ENCODE results near the gene NXF3. TPM values are rescaled to one million over a fixed set of nuclear protein-coding genes. Genes with fewer than 3 reads are reported as not detected.

Gene NXF3
- total RNA-seq, 1 experiment from 2014 or later, result not detected

- H3K9me3 ChIP-seq (ENCODE audit: control insufficient read depth, low read depth, low read length), result peaks cover 10% of the 10 kb centered on the region
- H4K5ac ChIP-seq (ENCODE audit: insufficient read length, low read depth, low read length), result no peak overlapping the region
- H4K20me1 ChIP-seq (ENCODE audit: control insufficient read depth, insufficient read depth, insufficient read length), result no peaks in the 10 kb centered on the region
- no peak for TF ChIP-seq CTCF (conservative IDR thresholded peaks at IDR 0.05)
- H4K8ac ChIP-seq (replicated peaks; ENCODE audit: insufficient read length, low read depth, low read length), result no peak overlapping the region
- no peak overlapping the region for H3T11ph ChIP-seq (ENCODE audit: low read length)
- Mint-ChIP-seq H3K4me1 (peaks cover 11 to 12% of the 10 kb centered on the region in 2 experiments), H3K27me3 (ENCODE audit: low read depth) (peaks cover 2% of the 10 kb centered on the region; the same call in 1 of the 2 replicates), H3K27ac (no peak overlapping the region), H3K36me3 (ENCODE audit: insufficient read depth in 1 of 3, low read depth in 3 of 3) (peaks cover 3 to 6% (median 5%) of the 10 kb centered on the region in 3 experiments; a peak in 5 of 7 replicates), H3K4me3 (no peak overlapping the region), H3K9me3 (peaks cover 57 to 64% of the 10 kb centered on the region in 2 experiments)
- no peak overlapping the region for H2BK12ac ChIP-seq (ENCODE audit: insufficient read length, low read depth, low read length)
- no peak overlapping the region for H4K91ac ChIP-seq (ENCODE audit: insufficient read length, low read depth, low read length)
- H3K27ac ChIP-seq (ENCODE audit: insufficient read length, low read depth, low read length), result no peak overlapping the region
- no peaks in the 10 kb centered on the region for H3K79me1 ChIP-seq (ENCODE audit: insufficient read depth, low read depth, low read length, poor library complexity, severe bottlenecking)
- H3K23me2 ChIP-seq (ENCODE audit: insufficient read length, low read depth, low read length, poor library complexity, severe bottlenecking), result no peaks in the 10 kb centered on the region
- no peak overlapping the region for H3K14ac ChIP-seq (ENCODE audit: insufficient read depth, low read length)
- H2AK5ac ChIP-seq (ENCODE audit: insufficient read length, low read length), result no peak overlapping the region
- H3K18ac ChIP-seq (ENCODE audit: insufficient read length, low read depth, low read length), result no peak overlapping the region
- no peaks in the 10 kb centered on the region for H3K4me1 ChIP-seq (ENCODE audit: insufficient read depth, low read length)
- no peak overlapping the region for H2BK5ac ChIP-seq (ENCODE audit: insufficient read length, low read length)
- no peaks in the 10 kb centered on the region for H3K27me3 ChIP-seq (ENCODE audit: insufficient read depth, low read length)
- no peak overlapping the region for H3K4me2 ChIP-seq (ENCODE audit: insufficient read depth, insufficient read length, low read length)
- no peak overlapping the region for H3K56ac ChIP-seq (ENCODE audit: insufficient read length, low read depth, low read length)
- DNase-seq, result no peak
- no peak overlapping the region for H2BK15ac ChIP-seq (ENCODE audit: low read depth, low read length)
- no peaks in the 10 kb centered on the region for H3K79me2 ChIP-seq (ENCODE audit: insufficient read depth, low read length)
- no CpG with 5 or more reads among the region's 3 CpGs for WGBS (ENCODE audit: extremely low coverage, insufficient read length, low lambda C conversion rate)
- H3K9ac ChIP-seq (ENCODE audit: extremely low read depth, insufficient read length, low read length), result no peak overlapping the region
- no peak overlapping the region for H3K4ac ChIP-seq (ENCODE audit: low read depth, low read length)
- H2BK20ac ChIP-seq (ENCODE audit: low read depth, low read length, poor library complexity, severe bottlenecking), result no peak overlapping the region
- H2BK120ac ChIP-seq (ENCODE audit: low read depth, low read length, poor library complexity, severe bottlenecking), result no peak overlapping the region
- no peak overlapping the region for H2AFZ ChIP-seq (ENCODE audit: low read length)
- H3K23ac ChIP-seq (ENCODE audit: insufficient read length, low read depth, low read length), result no peak overlapping the region
Measured at GRCh38 chrX:103101299-103102042, 8.5 kb upstream of the NXF3 start.
